Activated CD8-positive, alpha-beta memory T cell treated with anti-CD3 and anti-CD28 coated beads, Interleukin-2, amount 50 U/mL, for 48 hours (primary cell): ENCODE data around the gene ARHGEF16.
A peak's percentile ranks its signal among the peaks of the same experiment; 100 is the strongest.

Experiments
- DNase-seq: peaks from one replicate; pipeline ENCODE4 v3.0.0-alpha.2; 2020

ARHGEF16 gene

GRCh38 chr1:3504151-3504821 is 49.8 kb downstream of the ARHGEF16 start:
- no peak for DNase-seq

DNA sequence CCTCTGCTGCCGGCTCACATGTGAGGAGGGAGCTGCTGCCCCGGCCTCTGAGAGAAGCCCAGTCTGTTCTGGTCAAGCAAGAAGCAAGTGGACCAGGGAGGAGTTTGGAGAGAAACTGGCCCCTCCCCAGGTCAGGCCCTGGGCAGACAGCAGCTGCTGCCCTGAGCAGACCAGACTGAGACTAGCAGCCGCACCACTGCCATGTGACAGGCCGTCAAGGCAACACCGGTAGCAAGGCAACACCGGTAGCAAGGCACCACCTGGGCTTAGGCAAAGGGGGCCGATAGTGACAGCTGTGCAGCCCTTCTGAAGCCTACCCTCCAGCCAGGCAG is 50.3 kb downstream of the ARHGEF16 start:
- DNase-seq, result no peak

DNA sequence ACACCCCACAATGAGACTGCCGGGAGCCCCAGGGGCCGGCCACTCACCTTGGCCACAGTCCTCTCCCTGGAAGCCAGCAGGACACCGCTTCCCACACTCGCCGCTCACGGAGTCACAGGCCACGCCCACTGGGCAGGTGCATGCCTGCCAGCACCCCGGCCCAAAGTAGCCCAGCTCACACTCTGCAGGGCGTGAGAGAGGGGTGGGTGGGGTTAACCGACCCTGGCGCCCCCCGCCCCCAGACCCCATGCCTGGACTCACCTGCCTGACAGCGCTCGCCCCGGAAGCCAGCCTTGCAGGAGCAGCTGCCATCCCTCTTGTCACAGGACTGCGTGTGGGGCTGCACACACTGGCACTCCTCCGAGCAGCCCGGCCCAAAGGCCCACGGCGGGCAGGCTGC is 50.7 kb downstream of the ARHGEF16 start:
- DNase-seq, result no peak

- no peak for DNase-seq
Measured at GRCh38 chr1:3506041-3506440, 51.6 kb downstream of the ARHGEF16 start.

GRCh38 chr1:3506943-3507342 is 52.5 kb downstream of the ARHGEF16 start:
- no peak for DNase-seq

GRCh38 chr1:3507636-3508275 is 53.3 kb downstream of the ARHGEF16 start:
- DNase-seq, result no peak

- DNase-seq, result no peak
Measured at GRCh38 chr1:3508757-3509415, 54.4 kb downstream of the ARHGEF16 start.

DNA sequence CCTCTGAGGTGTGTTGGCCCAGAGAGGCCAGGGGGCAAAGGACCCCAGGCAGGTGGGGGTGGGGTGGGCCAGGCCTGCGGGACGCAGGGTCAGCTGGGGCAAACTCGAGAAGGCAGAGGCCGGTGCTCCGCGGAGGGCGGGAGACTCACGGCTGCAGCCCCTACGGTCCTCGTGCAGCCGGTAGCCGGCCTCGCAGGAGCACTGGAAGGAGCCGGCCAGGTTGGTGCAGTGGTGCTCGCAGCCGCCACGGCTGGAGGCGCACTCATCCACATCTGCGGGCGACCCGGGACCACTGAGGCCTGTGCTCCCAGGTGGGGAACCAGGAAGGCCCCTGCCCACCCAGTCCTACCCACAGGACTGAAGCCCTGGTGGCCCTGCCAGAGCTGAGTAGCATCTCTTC is 55.3 kb downstream of the ARHGEF16 start:
- DNase-seq, result no peak

- DNase-seq, result no peak
Measured at GRCh38 chr1:3510136-3510955, 55.9 kb downstream of the ARHGEF16 start.

DNA sequence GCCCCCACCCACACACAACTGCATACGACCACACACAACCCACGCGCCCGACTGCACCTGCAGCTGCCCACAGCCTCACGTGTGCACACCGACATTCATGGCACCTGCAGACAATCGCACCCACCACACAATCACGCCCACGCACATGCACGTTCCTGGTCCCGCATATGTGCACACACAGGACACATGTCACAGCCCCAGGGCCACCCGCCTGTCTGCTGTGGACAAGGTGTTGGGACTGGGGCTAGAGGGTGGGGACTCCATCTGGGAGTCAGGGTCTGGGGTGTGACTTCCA is 56.4 kb downstream of the ARHGEF16 start:
- no peak for DNase-seq

DNA sequence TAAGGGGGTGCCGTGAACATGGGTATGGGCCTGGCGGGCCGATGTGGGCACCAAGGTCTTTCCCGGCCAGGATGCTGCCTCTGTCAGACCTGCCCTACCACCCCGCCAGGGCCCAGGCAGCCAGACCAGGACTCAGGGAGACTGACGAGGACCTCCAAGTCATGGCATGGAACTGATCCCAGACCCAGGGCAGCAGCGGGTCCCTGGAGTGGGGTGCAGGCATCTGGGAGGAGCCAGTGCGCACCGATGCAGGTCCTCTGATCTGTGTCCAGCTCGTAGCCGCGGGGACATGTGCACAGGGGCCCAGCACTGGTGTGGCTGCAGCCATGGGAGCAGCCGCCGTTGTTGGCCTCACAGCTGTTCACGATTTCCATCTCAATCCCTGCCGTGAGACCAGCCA is 56.8 kb downstream of the ARHGEF16 start:
- no peak for DNase-seq

DNA sequence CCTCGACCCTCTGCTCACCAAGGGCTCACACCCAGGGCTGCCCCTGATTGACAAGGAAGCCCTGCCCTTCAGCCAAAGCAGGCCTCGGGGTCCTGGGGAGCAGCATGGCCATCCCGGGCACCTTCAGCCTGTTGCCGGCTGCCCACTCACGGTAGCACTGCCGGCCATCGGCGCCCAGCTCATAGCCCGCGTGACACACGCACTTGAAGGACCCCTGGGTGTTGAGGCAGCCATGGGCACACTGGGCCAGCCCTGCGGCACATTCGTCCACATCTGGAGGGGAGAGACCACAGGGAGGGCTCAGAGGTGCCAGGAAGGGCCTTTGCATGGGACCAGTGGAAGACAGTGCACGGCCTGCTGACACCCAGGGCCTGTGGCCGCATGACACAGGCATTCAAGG is 57.4 kb downstream of the ARHGEF16 start:
- DNase-seq, result no peak

- no peak for DNase-seq
Measured at GRCh38 chr1:3514404-3514803, 59.9 kb downstream of the ARHGEF16 start.

DNA sequence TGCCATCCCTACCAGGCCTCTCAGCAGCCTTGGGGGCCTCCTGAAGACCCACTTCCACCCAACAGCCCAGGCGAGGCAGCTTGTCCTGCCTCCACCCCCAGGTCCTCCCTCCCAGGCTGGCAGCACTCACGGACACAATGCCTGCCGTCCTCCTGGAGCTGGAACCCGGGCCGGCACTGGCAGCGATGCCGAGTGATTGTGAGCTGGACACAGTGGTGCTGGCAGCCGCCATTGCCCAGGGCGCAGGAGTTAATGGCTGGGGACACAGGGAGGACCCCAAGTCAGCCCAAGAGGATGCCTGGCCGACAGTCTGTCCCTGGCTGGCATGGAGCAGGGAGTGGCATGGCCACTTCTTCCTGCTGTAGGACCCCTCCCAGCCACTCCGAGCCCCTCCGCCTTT is 60.8 kb downstream of the ARHGEF16 start:
- no peak for DNase-seq

GRCh38 chr1:3515774-3516480 is 61.5 kb downstream of the ARHGEF16 start:
- DNase-seq, result no peak

GRCh38 chr1:3516481-3516869 is 62.0 kb downstream of the ARHGEF16 start:
- DNase-seq, result no peak

DNA sequence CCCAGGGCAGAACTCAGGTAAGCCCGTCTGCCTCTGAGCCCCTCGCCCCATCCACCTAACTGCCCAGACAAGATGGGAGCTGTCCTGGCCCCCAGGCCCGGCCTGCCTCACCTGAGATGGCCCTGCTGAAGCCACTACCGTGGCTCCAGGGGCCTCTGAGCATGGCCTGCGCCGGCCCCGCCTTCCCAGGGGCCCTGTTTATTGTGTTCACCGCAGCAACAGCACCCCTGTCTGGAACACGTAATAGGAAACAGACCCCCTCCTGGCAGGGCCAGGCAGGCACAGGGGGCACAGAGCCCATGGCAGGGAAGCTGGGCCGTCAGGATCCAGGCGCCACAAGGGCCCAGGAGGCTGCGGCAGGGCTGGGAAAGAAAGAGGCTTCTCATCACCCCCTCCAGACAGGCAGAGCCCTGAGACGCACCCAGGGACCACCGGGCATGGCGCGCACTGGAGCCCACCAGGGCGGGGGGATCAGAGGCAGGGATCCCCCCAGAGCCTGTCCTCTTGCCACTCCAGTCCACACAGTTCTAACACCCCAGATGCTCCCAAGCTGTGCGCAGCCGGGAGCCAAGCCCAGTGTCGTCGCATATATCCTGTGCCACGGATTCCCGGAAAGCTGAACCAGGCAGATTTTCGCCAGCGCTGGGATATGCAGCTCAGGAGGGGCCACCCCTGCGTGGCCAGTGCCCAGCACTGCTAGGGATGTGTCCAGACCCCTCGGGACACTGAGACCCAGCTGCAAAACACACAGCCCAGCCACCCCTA is 62.6 kb downstream of the ARHGEF16 start:
- DNase-seq, result no peak

- DNase-seq, result peak; percentile 79
Measured at GRCh38 chr1:3518256-3518655, 63.8 kb downstream of the ARHGEF16 start.

- DNase-seq, result no peak
Measured at GRCh38 chr1:3518756-3519155, 64.3 kb downstream of the ARHGEF16 start.

DNA sequence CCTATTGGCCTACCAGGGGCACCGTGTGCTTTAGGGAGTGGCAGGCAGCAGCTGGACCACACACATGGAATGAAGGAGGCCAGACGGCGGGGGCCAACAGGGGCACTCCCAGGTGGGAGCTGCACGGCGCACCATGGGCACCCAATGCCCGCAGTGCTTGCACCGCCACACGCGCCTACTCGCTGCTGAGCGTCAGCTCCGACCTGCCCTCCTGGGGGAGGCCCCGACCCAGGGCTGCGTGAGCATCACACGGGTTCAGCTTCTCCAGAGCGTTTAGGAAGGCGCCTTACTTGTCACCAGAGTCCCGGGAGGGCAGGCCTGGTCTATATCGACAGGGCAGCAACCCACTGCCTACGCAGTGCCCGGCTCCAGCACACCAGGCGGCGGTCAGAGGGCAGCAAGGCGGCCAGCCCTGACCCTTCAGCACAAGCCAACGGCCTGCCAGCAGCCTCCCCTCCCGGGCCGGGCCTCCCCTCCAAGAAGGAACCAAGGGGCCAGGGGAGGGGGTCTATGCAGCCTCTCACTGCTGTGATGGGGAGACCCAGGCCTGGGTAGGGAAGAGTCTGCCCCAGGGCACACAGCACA is 64.9 kb downstream of the ARHGEF16 start:
- DNase-seq, result no peak

DNA sequence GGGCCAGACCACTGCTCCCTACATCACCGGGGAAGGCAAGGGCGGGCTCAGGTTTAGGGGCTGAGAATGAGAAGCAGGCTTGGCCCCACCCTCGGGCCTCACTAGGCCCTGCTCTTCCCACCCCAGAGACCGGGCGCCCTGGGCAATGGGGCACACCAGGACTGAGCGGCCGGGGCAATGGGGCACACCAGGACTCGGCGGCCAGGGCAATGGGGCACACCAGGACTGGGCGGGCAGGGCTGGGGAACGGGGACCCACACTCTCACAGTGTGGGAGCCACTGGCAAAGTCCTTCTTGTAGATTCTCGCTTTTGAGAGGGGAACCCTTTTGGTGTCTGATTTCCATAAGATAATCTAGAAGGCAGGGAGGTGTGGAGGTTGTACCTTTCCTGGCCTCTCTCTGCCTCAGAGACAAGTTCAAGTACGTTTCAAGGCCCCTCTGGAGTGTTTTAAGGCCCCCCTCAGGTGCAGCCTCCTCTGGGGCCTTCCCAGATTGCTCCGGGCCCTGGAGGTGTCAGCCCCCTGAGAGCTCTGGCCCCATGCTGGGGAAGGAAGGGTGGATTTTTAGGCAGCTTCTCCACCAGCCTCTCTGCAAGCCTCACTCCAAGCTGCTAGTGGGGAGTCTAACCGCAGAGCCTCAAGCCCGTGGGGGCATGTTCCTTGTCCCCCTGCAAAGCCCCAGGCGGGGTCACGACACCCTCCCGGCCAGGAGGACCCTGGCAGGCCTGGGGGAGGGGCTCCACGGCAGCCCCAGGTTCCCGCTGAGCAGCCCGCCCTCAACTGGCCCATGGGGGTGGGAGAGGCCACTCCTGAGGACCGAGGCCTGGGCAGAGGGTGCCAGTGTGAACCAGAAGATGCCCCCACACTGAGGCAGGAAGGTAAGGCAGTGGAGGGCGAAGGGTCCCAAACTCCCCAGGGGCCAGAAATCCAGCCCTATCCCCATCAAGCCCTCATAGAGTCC is 66.2 kb downstream of the ARHGEF16 start:
- no peak for DNase-seq
